GM19324 (cell line): ENCODE results near the gene SSC4D.
A peak's percentile ranks its signal among the peaks of the same experiment; 100 is the strongest.
"Not testable (repeated sequence)": the region's sequence is repeated elsewhere in the genome, so short reads cannot be mapped to it uniquely, and the experiment has no call there.

Source experiments
- ATAC-seq: cut with Tn5 transposase; IDR thresholded peaks from one replicate; pipeline ENCODE4 v1.9.1; 2021; ENCODE audit warnings: mild to moderate bottlenecking, moderate library complexity; ENCODE audit not compliant: unreplicated experiment, low FRiP score

SSC4D gene

DNA sequence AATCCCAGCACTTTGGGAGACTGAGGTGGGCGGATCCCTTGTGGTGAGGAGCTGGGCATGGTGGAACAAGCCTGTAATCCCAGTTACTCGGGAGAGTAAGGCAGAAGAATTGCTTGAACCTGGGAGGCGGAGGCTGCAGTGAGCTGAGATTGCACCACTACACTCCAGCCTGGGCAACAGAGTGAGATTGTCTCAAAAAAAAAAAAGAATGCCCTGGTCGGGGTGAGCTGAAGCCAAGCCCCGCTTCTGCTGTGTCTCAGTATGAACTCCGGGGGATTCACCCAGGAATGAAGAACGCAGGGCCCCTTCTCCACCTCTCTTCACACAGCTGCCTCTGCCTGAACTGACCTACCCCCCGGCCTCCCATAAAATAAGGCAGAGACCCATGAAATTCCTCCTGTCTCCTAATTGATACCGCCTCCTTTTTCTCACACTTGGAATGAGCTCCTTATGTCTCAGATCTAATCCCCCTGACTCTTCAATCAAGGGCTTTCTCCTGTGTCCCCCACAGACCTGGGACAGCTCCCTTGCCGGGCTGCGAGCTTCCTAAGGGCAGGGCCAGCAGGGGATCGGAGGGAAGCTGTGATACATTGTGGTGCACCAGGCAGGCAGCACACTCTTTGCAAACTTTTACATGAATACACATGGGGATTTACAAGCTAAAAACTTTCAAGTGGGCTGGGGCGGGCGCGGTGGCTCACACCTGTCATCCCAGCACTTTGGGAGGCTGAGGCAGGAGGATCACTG lies 14.3 kb upstream of the SSC4D start:
- no peak for ATAC-seq

DNA sequence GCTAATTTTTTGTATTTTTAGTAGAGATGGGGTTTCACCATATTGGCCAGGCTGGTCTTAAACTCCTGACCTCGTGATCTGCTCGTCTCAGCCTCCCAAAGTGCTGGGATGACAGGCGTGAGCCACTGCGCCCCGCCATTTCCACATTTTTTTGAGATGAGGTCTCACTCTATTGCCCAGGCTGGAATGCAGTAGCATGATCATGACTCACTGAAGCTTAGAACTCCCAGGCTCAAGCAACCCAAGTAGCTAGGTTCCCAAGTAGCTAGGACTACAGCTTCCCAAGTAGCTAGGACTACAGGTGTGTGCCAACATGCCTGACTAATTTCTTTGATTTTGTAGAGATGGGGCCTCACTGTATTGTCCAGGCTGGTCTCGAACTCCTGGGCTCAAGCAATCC lies 11.6 kb upstream of the SSC4D start:
- ATAC-seq, result not testable (repeated sequence)

DNA sequence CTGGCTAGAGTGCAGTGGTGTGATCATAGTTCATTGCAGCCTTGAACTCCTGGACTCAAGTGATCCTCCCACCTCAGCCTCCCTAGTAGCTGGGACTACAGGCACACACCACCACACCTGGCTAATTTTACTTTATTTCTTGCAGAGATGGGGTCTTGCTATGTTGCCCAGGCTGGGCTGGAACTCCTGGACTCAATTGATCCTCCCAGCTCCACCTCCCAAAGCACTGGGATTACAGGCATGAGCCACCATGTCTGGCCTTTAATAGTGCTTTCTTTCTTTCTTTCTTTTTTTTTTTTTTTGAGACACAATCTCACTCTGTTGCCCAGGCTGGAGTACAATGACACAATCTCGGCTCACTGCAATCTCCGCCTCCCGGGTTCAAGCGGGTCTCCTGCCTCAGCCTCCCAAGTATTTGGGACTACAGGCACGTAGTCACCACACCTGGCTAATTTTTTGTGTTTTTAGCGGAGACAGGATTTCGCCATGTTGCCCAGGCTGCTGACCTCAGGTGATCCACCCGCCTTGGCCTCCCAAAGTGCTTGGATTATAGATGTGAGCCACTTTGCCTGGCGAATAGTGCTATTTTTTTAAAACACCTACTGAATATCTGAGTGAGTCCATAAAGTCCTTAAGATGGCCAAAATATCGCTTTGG lies 8.3 kb upstream of the SSC4D start:
- ATAC-seq, result not testable (repeated sequence)

DNA sequence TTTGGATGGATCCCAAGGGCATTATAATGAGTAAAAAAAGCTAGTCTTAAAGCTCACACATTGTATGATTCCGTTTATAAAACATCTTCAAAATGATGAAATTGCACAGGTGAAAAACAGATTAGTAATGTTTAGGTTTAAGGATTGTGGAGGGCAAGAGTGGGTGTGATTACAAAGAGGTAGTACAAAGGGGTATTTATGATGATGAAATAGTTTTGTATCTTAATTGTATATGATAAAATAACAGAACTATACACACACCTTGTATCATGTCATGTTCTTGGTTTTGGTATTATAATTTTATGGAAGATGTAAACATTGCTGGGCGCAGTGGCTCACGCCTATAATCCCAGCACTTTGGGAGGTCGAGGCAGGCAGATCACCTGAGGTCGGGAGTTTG lies 2.8 kb upstream of the SSC4D start:
- ATAC-seq, result no peak

DNA sequence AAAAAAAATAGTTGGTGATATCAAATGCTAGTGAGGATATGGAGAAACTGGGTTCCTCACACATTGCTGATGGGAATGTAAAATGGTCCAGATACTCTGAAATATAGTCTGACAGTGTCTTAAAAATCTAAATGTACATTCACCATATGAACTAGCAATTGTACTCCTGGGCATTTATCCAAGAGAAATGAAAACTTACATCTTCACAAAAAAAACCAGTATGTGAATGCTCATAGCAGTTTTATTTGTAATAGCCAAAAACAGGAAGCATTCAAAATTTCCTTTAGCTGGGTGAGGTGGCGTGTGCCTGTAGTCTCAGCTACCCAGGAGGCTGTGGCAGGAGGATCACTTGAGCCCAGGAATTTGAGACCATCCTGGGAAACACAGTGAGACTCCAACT lies 2.1 kb upstream of the SSC4D start:
- ATAC-seq, result no peak

DNA sequence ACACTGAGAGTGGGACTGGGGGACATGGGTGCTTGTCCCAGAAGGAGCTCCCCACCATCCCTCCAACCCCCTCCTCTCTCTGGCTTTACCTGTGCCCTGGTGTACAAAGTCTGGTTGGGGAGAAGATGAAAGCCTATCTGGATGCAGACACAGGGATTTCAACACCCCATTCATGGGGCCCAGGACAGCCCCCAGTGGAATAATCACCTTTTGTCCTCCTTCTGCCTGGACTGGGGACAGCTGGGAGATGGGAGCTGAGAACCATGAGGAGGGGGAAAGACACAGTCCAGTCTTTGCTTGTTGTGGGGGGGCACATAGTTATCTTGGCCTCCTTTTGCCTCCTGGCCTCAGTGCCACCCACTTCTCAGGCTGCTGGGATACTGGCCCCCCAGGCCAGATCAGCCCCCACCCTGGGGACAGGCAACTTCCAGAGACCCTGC lies 1.4 kb downstream of the SSC4D start:
- ATAC-seq, result no peak

DNA sequence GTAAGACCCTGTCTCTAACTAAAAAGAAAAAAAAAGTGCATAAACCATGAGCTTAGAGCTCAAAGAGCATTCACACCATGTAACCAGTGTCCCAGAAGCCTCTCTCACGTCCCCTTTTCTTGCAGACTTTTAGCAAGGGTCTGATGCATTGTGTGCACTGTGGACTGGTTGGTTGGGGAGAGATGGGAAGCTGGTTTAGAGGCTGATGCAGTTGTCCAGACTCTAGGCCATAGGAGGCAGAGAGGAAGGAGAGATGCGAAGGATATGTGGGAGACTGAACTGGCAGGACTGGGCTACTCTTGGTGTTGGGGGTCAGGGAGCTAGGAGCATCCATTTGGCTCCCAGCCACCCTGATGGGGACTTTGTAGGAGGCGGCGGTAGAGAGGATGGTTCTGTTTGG lies 1.8 kb downstream of the SSC4D start:
- no peak for ATAC-seq

DNA sequence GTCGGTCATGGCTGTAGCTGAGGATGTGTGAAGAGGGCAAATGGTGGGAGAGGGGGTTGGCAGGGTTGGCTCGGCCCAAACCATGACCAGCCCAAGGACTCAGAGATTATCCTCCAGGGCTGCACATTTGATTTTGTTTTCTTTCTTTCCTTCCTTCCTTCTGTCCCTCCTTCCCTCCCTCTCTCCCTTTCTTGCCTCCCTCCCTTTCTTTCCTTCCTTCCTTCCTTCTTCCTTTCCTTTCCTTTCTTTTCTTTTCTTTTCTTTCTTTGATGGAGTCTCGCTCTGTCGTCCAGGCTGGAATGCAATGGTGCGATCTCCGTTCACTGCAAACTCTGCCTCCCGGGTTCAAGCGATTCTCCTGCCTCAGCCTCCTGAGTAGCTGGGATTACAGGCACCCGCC lies 3.8 kb downstream of the SSC4D start:
- no peak for ATAC-seq

DNA sequence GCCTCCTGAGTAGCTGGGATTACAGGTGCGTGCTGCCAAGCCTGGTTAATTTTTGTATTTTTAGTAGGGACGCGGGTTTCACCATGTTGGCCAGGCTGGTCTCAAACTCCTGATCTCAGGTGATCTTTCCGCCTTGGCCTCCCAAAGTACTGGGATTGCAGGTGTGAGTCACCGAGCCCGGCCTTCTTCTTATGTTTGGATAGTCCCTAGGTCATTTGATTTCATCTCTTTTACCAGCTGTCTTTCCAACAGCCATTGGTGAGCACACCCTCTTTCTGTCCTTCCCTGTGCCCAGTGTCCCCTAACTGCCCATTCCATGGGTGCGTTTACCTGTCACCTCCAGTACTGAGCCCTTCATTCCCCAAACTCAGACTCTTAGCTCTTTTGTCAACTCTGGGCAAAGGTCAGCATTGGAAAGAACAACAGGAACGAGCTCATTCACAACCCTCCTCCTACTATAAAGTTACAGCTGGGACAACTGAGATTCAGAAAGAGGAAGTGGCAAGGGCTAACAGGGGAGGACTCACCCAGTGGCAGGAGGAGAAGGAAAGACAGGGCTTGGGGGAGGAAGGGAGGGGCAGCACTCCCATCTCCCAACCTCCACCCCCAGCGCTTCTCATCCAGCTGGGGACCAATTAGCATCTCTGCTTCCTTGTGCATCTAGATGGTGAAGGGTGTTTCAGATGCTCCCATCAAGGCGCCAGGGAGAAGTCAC lies 5.6 kb downstream of the SSC4D start:
- ATAC-seq, result no peak

DNA sequence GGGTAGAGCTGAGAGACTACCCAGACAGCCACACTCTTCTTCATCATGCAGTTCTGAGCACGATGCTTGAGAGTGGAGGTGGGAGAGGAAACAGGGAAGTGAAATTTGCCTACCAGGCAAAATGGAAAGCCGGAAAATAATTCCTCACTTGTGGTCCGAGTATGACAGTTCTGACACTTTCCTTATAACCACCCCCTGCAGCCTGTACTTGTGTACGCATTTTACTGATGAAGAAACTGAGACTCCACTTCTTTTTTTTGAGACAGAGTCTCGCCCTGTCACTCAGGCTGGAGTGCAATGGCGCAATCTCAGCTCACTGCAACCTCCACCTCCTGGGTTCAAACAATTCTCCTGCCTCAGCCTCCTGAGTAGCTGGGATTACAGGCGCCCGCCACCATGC lies 6.4 kb downstream of the SSC4D start:
- ATAC-seq, result not testable (repeated sequence)

DNA sequence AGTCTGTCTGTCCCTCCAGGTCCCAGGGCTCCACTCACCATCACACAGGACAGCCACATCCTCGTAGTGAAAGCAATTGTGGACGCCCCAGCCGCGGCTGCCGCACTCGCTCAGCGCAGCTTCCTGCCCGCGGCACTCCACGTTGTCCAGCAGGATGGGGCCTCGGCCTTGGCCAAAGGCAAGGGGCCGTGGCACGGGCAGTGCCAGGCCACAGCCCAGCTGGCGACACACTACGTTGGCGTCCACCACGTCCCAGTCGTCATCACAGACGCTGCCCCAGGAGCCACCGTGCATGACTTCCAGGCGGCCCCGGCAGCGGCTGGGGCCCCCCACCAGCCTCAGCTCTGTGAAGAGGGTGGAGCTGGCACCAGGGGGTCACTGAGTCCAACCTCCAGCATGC lies 9.2 kb downstream of the SSC4D start:
- ATAC-seq, result no peak

DNA sequence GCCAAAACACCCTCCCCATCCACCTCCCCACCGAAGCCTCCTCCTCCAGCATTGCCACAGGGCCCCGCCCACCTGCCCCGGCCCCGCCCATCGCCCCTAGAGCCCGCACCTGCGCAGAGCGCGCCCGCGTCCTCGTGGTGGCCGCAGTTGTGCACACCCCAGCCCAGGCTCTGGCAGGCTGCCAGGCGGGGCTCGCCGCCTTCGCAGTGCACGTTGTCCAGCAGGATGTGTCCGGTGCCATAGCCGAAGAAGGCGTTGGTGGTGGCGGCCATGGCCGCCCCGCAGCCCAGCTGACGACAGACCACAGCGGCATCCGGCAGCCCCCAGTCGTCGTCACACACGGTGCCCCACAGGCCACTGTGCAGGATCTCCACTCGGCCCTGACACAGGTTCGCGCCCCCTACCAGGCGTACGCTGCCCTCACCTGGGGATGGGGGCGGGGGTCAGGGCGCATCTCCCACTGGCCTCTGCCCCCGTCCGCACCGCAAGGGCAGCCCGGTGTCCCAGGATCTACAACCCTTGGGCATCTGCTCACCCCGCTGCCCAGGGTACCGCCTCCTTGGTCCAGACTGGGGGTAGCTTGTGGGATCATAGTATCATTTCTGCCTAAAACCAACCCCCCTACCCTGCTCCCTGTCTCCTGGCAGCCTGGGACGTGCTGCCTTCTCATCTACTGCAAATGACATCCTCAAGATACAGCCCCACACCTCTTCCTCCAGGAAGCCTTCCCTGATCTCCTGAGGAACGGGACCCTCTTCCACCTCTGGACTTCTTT lies 11.9 kb downstream of the SSC4D start:
- ATAC-seq, result no peak

DNA sequence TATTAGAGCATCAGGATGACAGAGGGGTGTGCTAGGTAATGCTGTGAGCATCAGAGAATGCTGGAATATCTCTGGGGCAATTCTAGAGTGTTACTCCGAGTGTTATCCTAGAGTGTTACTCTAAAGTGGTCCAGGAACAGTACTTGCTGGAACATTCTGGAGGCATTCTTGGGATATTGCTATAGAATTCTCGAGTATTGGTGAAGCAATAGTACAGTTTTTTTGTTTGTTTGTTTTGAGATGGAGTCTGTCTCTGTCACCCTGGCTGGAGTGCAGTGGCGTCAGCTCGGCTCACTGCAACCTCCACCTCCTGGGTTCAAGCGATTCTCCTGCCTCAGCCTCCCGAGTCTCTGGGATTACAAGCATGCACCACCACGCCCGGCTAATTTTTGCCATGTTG lies 12.6 kb downstream of the SSC4D start:
- ATAC-seq, result no peak

DNA sequence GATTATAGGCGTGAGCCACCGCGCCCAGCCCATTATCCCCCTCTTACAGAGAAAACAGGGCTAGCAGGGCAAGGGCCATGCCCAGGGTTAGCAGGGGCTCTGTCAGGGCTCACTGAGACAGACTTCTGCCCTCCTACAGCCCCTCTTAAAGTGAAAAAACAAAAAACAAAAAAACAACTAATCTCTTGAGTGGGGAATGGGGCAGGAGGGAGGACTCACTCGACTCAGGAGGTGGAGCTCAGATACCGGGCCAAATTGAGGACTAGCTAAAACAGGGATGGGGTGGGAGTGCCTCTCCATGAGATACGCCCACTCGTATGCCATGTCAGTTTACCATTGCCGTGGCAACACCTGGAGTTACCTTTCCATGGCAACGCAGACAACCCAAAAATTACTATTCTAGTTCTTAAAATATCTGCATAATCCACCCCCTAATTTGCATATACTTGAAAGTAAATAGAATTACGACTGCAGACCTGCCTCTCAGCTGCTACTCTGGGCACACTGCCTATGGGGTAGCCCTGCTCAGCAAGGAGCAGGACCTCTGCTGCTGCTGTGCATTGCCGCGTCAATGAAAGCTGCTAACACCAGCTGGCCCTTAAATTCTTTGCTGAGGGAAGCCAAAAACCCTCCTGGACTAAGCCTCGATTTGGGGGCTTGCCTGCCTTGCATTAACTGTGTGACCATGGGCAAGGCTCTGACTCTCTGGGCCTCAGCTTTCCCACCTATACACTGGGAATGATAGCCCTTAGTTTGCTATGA lies 13.4 kb downstream of the SSC4D start:
- no peak for ATAC-seq

DNA sequence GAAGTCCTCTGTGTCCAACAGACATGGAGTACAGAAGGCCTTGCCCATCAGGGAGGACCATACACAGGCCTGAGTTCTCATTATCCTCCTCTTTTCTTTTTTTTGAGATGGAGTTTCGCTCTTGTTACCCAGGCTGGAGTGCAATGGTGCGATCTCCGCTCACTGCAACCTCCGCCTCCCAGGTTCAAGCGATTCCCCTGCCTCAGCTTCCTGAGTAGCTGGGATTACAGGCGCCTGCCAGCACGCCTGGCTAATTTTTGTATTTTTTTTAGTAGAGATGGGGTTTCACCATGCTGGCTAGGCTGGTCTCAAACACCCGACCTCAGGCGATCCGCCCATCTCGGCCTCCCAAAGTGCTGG lies 13.9 kb downstream of the SSC4D start:
- ATAC-seq, result not testable (repeated sequence)

DNA sequence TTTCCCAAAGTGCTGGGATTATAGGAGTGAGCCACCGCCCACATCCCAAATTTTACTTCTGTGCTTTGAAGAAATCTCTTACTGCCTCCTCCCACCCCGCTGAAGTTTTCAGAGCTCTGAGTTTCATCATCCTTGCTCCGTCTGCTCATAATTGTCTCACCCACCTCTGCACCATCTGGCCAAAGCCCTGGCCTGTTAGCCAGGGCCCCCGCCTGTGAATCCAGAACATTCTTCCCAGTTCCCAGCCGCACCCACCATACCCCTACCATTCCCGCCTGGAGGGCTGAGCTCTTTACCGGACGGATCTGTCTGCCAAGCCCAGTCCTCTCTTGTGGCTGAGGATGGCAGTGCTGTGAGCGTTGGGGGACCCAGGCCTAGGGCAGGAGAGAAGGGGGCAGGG lies 14.5 kb downstream of the SSC4D start:
- ATAC-seq, result no peak

DNA sequence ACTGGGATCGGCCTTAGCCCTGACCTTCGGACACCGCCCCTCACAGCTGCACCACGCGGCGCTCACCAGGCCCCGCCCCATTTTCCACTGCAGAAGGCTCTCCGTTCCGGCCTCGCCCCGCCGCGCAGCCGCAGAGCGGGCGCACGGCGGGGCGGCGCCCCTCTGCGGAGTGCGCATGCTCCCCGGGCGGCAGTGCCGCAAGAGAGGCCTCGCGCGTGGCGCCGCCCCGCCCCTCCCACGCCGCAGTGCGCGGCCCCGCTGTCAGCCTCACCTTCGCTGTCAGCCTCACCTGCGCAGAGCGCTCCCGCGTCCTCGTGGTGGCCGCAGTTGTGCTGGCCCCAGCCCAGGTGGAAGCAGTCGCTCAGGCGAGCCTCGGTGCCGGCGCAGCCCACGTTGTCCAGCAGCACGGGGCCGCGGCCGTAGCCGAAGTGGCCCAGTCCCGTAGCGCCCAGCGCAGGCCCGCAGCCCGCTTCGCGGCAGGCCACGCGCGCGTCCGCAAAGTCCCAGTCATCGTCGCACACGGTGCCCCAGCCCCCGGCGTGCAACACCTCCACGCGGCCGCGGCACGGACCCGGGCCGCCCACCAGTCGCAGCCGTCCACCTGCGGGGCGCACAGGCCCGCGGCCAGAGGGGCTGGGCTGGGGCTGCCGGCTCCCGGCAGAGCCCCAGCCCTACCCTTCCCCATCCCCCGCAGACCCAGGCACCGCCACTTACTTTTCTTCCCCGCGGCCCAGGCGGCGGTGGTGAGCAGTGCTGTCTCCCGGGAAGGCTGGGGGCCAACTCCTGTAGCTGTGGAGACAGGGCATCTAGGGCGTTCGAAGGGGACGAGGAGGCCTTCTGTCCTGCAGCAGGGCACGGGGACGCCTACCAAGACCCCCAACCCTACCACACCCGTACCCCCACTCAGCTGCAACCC lies 16.1 kb downstream of the SSC4D start:
- peak; percentile 94 for ATAC-seq

DNA sequence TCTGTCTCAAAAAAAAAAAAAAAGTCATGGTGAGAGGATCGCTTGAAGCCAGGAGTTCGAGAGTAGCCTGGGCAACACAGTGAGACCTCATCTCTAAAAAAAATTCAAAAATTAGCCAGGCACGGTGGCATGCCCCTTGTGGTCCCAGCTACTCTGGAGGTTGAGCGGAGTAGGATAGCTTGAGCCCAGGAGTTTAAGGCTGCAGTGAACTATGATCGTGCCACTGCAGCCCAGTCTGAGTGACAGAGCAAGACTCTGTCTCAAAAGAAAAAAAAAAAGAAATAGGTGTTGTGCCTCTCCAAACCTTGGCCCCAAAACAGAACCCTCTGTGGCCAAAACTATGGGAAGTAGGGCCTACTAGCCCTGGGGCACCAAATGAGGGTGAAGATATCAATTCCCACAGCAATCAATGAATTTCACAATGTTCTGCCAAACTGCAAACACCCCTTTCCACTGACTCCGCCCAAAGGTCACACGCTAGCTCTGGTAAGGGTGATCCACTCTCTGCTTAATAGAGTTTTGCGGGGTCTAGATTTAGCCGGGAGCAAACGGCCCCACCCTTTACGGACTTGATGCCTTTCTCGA lies 16.9 kb downstream of the SSC4D start:
- no peak for ATAC-seq

DNA sequence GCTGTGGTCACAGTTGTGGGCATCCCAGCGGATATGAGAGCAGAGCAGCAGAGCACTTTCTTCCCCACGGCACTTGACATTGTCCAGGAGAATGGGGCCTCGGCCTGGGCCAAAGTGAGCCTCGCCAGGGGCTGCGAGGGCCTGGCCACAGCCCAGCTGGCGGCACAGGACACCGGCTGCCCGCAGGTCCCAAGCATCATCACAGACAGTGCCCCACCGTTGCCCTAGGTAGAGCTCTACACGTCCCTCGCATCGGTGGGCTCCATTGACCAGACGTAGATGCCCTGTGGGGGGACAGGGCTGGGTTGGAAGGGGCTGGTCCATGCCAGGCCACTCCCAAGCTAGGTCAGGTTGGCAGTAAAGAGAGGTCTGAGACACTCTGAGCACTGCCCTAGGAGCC lies 19.4 kb downstream of the SSC4D start:
- no peak for ATAC-seq
